Transverse colon (tissue), 4 donors: Measurements from ENCODE around the gene C4orf17.

Source experiments
- CTCF ChIP-seq, 5 experiments: fragments of 200-600 bp in 3 of 5; fragments of 450-650 bp in 2 of 5; sonication (generic) in 3 of 5; IDR thresholded peaks; 1 replicate in 2 of 5; 2 replicates in 3 of 5; pipeline ENCODE4 v1.5.1; 2016 to 2017; ENCODE audit warnings: antibody characterized with exemption in 5 of 5, inconsistent platforms in 3 of 5, mild to moderate bottlenecking in 2 of 5, moderate library complexity in 1 of 5
- EP300 ChIP-seq: sonication (generic); formaldehyde crosslinking; IDR thresholded peaks from one replicate; pipeline ENCODE4 v1.6.1; 2017; ENCODE audit warnings: antibody characterized with exemption, low read depth
- POLR2AphosphoS5 ChIP-seq, 3 donors: sonication (generic); formaldehyde crosslinking; IDR thresholded peaks; one replicate each; pipeline ENCODE4 v1.6.1; 2016; ENCODE audit warnings: antibody characterized with exemption in 3 of 3

GRCh38 chr4:99507349-99507748 lies 3.5 kb upstream of the C4orf17 start:
- no peak for TF ChIP-seq CTCF (IDR thresholded peaks at IDR 0.05)
- no peak for TF ChIP-seq POLR2AphosphoS5 (IDR thresholded peaks at IDR 0.05)
- no peak for TF ChIP-seq EP300
